NOMO-1 treated with dmso at 0.1 percent for 144 hours (cell line): Measurements from ENCODE around the gene KANSL1.
"Not testable (repeated sequence)": the region's sequence is repeated elsewhere in the genome, so short reads cannot be mapped to it uniquely, and the experiment has no call there.

Source experiments
- DNase-seq: peaks from one replicate; lab custom pipeline; 2025; ENCODE audit not compliant: unreplicated experiment; lab: John Stamatoyannopoulos, UW

The KANSL1 gene

GRCh38 chr17:46120078-46120477, 73.2 kb downstream of the KANSL1 start:
- DNase-seq, result no peak

- DNase-seq, result no peak
These were observed 74.3 kb downstream of the KANSL1 start for GRCh38 chr17:46118964-46119363.

GRCh38 chr17:46117850-46118696, 75.2 kb downstream of the KANSL1 start:
- no peak for DNase-seq

GRCh38 chr17:46117117-46117516, 76.1 kb downstream of the KANSL1 start:
- no peak for DNase-seq

- no peak for DNase-seq
These were observed 77.5 kb downstream of the KANSL1 start for GRCh38 chr17:46115699-46116098.

GRCh38 chr17:46111236-46111635, 82.0 kb downstream of the KANSL1 start:
- DNase-seq, result not testable (repeated sequence)

GRCh38 chr17:46110219-46110618, 83.0 kb downstream of the KANSL1 start:
- no peak for DNase-seq

- DNase-seq, result no peak
These were observed 83.5 kb downstream of the KANSL1 start for GRCh38 chr17:46109603-46110189.

- no peak for DNase-seq
These were observed 84.6 kb downstream of the KANSL1 start for GRCh38 chr17:46108550-46109110.

GRCh38 chr17:46108120-46108519, 85.1 kb downstream of the KANSL1 start:
- DNase-seq, result no peak

- DNase-seq, result no peak
These were observed 86.1 kb downstream of the KANSL1 start for GRCh38 chr17:46106966-46107644.

GRCh38 chr17:46102806-46103205, 90.4 kb downstream of the KANSL1 start:
- DNase-seq, result not testable (repeated sequence)

- DNase-seq, result not testable (repeated sequence)
These were observed 91.2 kb downstream of the KANSL1 start for GRCh38 chr17:46101785-46102617.

GRCh38 chr17:46100590-46100989, 92.6 kb downstream of the KANSL1 start:
- DNase-seq, result no peak

GRCh38 chr17:46099865-46100264, 93.4 kb downstream of the KANSL1 start:
- no peak for DNase-seq

- no peak for DNase-seq
These were observed 95.7 kb downstream of the KANSL1 start for GRCh38 chr17:46097497-46097896.

- no peak for DNase-seq
These were observed 100.2 kb downstream of the KANSL1 start for GRCh38 chr17:46092991-46093390.

- DNase-seq, result no peak
These were observed 102.4 kb downstream of the KANSL1 start for GRCh38 chr17:46090871-46091270.

GRCh38 chr17:46089389-46089965, 103.8 kb downstream of the KANSL1 start:
- DNase-seq, result no peak

GRCh38 chr17:46088595-46088994, 104.6 kb downstream of the KANSL1 start:
- no peak for DNase-seq
